LNCAP (cell line): Measurements from ENCODE around the gene RIBC2.

Experiments
- CTCF ChIP-seq: fragments of 450-650 bp; IDR thresholded peaks from 2 replicates; pipeline ENCODE4 v1.5.1; 2017; ENCODE audit warnings: mild to moderate bottlenecking

RIBC2 gene

GRCh38 chr22:45425531-45426265, 12.2 kb downstream of the RIBC2 start:
- no peak for TF ChIP-seq CTCF

DNA sequence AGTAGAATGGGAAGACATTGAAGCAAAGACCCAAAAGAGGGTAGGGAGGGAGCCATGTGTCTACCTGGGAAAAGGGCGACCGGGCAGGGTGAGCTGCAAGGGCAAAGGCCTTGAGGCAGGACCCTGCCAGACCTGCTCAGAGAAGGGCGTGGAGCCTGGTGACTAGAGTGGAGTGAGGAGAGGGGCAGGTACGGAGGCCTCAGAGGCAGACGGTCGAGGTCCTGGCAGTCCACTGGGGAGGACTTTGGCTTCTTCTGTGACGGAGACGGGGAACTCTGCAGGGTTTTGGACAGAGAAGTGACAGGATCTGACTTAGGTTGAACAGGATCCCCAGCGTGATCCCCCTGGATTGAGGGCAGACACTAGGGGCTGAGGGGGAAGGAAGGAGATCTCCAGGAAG, 12.9 kb downstream of the RIBC2 start:
- TF ChIP-seq CTCF = no peak

GRCh38 chr22:45427114-45427513, 13.6 kb downstream of the RIBC2 start:
- TF ChIP-seq CTCF = no peak

- TF ChIP-seq CTCF = no peak
Observed at GRCh38 chr22:45428391-45429385, 15.2 kb downstream of the RIBC2 start.

DNA sequence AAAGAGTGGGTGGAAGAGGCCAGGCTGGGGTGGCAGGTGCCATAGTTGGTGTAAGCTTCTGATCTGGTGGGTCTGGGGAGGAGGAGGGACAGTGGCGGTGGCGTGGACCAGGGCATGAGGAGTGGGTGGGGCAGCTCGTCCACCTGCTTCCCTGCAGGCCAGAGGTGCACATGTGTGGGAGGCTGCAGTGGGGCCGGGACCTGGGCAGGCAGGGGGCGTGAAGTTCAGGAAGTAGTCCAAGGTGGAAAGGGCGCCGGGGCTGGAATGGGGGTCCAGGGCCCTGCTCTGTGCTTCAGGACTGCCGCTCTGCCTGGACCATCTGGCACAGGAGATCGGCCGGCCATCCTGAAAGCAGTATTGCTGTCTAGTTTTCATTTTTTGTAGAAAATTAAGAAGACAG, 15.9 kb downstream of the RIBC2 start:
- TF ChIP-seq CTCF = no peak

DNA sequence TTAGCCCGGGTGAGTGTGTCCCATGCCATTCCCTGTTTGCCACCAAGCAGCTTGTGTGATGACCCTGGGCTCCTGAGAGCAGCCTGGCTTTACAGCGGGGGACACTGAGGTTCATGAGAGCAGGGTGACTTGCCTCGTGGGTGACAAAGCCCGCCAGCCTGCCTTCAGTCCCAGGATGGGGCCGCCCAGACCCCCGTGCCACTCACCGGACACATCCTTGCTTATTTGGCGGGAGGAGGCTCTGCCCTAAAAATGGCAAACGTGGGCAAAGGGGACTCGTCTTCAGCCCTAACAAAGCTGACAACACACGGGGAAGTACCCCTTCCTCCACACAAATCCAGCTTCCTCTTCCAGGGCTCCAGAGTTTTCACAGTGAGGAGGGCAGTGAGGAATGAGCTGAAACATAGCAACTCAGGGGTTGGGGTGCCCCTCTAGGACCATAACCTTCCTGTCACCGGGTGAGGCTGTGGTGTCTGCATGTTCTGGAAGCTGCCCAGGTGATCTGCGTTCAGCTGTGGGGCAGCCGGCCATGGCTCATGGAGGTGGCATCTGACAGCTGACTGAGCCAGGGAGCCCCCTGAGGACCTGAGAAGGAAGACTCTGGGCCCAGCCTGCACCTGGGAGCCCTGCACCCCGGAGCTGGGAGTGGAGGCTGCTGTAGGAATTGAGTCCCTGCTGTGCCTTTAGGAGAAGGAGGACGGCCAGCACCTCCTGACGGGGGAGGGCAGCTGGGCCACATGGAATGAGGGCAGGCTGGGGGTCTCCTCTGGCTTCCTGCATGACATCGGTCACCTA, 16.7 kb downstream of the RIBC2 start:
- no peak for TF ChIP-seq CTCF

DNA sequence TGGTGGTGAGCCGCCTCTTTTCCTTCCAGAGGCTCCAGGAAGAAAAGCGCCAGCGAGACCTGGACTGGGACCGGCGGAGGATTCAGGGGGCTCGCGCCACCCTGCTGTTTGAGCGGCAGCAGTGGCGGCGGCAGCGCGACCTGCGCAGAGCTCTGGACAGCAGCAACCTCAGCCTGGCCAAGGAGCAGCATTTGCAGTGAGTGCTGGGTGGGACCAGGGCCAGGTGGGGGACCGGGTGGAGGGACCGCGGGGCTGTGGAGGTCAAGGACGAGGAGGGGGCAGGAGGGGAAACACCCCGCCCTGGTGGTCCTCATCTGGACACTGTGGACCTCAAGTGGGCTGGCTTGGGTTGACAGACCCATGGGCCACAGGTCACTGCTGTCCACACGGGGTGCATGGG, 17.4 kb downstream of the RIBC2 start:
- TF ChIP-seq CTCF = no peak
